ENCODE measurements around the gene DUOX2.
"Not testable (repeated sequence)": the region's sequence is repeated elsewhere in the genome, so short reads cannot be mapped to it uniquely, and the experiment has no call there.

The DUOX2 gene

DNA sequence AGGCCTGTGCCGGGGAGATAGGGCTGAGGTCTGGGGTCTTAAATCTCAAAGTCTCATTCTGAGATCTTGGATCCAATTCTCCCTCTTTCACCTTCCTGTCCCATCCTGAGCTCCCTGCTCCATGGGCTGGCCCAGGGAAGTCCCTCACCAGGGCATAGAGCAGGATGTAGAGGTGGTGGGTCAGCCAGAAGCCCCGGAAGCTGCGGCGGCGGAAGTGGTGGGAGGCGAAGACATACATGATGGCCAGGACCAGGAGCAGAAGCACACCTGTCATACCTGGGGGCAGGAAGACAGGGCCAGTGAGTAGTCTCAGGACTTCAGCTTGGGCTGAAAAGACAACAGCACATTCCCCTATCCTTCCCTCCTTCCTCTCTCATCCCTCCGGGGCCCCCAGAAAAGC is 16.5 kb downstream of the DUOX2 start:
- FAIRE-seq = no peak

DNA sequence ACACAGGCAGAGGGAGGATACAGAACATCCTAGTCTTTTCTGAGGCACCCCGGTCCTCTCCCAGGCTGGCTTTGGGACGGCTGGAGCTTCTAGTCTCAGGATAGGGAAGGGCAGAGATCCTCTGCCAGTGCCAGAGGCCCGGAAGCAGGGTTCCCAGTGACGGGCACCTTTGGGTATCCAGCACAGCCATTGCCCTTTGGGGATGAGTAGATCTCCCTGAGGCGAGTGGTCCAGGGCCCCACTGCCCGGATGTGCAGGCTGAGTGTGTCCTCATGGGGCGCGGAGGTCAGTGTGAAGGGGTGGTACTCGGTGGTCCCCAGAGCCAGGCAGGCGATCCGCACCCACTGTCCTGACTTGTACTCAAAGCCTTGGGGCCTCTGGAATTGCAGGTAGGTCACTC is 18.3 kb downstream of the DUOX2 start:
- FAIRE-seq = no peak

DNA sequence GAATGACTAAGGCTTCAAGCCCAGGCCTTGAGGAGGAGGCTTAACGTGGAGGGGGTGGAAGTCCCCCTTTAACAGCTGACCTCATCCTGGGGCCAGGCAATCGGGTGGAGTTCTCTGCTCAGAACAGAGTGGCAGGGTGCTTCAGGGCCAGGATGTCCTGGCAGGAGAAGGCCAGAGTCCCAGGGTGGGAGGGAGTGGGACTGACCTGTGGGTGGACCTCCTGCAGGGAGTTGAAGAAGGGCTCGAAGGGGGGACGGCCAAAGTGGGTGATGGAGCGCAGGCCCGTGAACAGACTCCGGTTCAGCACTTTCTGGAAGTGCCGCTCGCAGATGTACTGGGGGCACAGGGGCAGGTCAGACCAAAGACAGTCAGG is 19.6 kb downstream of the DUOX2 start:
- FAIRE-seq = no peak

DNA sequence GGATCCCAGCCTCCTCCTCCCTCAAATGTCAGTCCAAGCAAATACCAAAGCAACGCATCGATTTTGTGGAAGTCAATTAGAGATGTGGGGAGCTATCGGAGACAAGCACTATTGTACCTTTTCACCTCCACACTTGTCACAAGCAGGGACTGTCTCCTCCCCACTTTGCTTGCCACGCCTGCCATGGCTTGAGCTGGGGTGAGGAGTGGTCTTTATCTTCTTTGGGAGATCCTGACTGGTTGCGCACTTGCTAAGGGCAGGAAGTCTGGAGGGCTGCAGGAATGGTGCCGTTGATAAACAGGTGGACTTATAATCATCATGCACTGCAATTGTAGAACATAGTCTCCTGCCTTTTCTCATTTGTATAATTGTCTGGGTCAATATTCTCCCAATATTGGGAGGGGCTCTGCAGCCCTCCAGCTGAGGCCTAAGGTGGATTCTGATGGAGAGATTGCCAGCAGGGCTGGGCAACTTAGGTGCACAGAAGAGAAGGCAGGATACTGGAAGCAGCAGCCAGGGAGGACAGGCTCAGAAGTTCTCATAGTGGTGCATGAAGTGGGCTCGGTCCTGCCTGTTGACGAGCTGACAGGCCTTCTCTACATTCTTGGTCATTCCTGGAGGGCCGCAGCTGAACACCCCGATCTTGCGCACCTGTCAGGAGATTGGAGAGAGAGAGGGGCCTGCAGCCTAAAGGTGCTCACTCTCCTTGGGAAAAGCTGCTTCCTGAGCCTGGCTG is 20.2 kb downstream of the DUOX2 start:
- no peak for FAIRE-seq

DNA sequence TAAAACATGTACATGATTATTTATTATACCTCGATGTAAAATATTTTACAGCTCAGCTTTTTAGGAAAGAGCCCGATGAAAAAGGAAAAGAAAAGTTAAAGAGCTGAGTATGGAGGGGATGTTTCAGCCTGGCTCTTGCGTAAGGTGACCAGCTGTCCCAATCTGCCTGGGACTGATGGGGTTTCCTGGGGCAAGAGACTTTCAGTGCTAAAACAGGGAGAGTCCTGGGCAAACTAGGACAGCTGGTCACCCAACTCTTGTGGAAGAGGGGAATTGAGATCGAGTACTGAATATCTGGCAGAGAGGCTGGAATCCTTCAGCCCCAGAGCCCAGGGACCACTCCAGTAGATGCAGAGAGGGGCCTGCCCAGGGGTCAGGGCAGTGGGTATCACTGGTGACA is 21.0 kb downstream of the DUOX2 start:
- FAIRE-seq = no peak

DNA sequence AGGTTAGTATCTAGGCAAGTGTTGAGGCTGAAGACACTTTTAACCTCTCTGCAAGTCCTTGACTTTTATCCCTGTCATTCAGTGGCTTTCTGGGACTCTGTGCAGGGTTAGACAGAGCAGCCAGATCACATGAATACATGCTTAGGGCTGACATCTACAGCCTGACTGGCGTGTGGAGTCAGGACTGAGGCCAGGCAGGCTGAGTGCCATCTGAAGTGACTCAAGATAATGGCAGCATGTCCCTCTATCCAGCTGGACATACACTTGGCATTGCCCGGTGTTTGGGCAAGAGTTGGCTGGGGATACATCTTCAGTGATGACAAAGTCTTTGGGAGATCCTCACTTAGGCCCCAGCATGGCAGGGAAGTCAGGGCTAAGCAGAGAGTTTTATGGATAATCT is 22.4 kb downstream of the DUOX2 start:
- FAIRE-seq = no peak

DNA sequence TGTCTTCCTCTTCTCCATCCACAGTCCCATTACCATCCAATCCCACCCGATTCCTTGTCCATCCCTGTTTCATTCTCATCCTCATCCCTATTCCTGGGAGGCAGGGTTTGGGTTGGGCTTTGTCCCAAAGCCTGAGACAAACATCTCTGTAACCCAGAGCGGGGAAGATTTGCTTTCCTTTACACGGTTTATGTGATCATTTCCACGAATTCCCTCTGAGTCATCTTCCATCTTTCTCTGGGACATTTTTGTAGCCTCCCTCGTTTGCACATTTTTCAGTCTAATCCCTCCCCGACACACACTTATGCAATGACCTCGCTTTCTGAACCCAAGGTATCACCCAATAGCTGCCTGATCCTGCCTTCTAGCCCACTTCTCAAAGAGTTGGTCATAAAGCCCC is 22.8 kb downstream of the DUOX2 start:
- no peak for FAIRE-seq

DNA sequence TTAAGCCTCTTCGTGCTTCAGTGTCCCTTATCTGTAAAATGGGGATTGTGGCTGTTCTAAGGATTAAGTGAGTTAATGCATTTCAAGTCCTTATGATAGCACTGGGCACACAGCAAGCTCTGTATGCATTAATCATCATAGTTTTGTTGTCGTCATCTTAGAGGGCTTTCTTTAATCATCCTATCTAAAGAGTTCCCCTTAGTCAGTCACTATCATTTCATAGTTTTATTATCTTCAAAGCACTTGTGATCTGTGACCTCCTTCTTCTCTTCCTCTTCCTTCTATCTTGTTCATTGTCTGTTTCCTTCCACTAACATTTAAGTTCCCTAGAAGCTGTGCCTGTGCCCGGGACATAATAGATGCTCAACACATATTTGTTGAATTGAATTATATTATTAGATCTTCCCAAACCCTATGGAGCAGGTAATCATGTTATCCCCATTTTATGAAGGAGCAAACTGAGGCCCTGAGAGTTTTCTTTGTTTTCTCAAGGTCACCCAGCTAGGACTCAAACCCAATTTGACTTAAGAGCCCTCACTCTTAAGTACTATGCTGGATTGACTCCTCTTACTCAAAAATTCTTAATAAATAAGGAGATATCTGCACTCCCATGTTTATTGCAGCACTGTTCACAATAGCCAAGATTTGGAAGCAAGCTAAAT is 24.1 kb downstream of the DUOX2 start:
- no peak for FAIRE-seq

DNA sequence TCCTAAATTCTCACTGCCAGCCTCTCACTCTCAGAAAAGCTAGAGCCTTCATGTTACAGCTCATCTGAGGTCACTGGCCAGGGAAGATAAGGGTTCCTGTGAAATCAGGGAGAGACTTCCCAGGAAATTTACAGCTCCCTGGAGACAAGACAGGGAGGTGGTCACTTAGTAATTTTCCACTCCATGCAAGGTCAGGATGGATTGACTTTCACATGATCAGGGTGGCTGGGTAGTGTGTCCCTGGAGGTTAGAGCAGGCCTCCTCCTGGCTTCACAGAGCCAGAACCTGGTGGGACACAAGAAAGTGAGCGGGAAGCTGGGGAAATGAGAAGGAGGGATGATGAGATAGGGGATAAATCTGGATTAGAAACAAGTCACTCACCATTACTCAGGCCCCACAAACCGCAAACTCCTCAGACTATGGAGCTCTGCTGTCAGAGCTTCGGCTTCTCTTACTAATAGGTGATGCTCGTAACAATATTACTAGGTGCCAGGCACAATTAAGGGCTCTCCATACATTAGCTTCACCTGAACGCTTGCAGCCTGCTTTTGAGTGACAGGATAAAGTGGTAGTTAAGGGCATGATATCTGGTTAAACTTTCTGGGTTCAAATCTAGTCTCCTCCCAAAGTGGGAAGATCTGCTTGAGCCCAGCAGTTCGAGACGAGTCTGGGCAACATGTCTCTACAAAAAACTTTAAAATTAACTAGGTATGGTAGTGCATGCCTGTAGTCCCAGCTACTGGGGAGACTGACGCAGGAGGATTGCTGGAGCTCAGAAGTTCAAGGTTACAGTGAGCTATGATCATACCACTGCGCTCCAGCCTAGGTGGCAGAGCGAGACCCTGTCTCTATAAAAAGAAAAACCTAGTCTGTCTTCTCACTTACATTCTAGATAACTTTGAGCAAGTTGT is 24.9 kb downstream of the DUOX2 start:
- no peak for FAIRE-seq

DNA sequence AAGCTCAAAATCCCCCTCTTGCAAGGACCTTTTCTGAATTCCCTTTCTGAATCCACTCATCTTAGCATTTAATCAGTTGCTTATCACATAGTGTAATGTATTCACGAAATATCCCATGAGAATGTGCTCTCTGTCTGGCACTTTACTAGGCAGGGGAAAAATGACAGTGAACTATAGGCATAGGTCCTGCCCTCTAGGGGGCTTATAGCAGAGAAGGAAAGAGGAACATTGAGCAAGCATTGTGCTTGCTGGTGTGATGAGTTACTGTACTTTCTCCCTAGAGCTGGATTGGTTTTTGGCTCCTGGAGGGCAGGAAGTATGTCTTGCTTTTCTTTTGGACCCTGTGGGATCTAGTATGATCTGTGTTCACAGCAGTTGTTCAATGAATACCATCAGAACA is 26.5 kb downstream of the DUOX2 start:
- no peak for FAIRE-seq

DNA sequence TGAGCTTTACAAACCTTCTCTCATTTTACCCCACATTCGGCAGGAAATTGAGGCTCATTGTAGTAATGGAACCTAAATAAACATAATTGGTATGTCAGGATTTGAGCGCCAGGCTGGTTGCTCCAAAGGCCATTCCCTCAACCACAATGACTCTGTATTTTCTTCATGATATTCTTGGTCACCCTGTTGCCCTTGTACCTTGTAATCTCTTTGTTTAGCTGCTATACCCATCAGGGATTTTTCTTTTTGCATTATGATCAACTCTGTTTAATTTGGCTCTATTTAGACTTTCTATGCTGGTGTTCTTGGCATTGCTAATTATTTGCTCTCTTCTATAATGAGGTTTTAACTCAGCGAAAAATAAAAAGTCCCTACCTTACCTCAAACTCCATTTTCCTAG is 29.8 kb downstream of the DUOX2 start:
- no peak for FAIRE-seq

DNA sequence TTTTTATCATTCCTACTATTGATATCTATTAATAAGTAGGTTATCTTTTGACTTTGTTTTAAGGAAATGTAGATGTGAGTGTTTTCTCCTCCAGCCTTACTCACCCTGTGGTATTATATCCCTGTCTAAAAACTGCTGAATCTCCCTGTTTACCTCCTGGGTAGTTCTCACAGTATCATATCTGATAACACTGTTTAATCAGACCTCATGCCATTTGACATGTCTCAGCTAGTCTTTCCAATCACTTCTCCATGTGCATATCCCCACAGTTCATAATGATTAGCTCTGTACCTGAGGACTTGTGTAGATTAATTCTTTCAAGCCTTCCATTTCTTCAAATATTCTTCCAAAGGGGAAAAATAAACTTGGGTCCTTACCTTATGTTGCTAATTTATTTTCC is 30.7 kb downstream of the DUOX2 start:
- FAIRE-seq = no peak

DNA sequence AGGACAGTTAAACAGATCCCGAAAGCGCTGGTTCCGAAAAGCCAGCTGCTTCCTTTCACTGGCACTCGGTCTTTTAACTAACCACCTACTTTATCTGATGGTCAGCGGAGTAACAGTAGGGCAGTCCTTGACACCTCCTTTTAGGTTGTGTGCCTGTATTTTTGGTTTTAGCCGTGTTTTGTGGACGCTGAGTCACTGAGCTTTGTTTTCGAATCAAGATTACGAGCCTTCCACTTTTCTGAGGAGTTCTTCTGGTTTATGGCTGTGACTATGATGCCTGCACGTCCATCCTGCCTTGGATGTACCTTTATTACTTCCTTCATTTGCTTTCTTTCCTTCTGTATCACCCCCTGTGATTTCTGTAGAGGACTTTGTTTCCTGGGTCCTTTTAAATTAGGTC is 31.6 kb downstream of the DUOX2 start:
- FAIRE-seq = not testable (repeated sequence)

DNA sequence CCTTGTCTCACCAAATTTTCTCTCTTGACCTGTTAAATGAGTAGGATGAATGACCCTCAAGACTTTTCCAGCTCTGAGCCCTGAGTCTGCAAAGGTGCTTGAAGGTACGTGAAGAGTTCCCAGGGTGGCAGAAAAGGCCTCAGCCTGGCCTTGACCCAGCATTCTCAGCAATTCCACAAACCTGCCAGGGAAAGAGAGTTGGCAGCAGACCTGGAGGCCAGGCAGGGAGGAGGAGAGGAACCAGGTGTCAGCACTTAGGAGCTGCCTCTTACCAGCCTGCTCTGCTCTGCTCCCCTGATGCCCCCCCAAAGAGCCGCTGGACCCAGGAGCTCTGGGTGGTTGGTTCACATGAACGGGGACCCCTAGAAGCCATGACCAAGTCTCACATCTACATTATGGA is 33.4 kb downstream of the DUOX2 start:
- not testable (repeated sequence) for FAIRE-seq

DNA sequence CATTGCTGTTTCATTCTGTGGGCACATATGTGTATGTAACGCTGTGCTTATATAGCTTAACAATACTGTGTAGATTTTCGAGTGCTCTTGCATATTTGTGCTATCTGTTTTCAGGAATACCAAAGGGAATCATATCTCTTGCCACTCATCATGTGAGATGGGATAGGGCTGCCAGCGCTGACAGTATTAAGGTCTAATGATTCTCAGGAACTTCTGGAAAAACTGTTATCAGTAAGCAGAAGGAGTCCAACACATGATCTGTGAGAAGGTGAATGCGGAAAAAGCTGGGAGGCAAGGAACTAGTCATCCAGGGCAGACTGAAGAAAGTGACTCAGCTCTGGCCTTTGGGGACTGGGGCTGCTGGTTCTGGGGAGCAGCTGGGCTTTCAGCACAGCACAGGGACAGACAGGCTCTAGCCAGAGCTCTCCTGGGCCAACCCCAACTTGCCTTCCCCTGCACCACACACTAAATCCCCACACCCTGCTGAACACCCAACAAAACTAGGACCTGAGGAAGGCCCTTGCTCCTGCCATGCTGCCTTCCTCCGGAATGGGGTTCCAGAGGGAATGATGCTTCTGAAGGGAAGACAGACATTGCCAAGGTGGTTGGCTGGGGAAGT is 34.2 kb downstream of the DUOX2 start:
- not testable (repeated sequence) for FAIRE-seq

DNA sequence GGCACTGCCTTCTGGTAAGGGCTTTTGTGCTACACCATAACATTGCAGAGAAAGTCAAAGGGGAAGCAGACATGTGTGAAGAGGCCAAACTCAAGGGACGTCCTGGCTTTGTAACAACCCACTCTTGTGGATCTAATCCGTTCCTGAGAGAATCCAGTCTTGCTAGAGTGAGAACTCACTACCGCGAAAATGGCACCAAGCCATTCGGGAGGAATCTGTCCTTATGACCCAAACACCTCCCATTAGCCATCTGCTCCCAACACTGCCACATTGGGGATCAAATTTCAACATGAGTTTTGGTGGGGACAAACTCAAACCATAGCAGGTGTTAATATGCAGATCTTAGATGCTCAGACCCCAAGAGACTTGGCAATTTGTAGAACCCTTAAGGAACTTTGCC is 34.8 kb downstream of the DUOX2 start:
- not testable (repeated sequence) for FAIRE-seq

DNA sequence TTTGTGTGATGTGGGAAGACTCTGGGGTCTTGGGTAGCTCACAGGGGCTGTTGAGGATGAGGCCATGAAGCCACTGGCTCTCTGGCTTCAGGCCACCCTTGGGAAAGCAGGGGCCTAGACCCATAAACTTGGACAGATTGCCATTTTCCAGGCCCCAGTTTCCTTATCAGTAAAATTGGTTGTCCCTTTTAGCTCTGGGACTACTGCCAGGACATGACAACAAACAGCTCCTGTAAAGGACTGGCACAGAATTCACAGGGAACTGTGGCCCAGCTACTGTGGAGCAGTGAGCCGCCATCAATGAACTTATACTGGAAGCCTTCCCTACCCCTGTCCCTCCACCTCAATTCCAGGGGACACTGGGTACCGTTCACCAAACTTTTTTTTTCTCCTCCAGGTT is 36.6 kb downstream of the DUOX2 start:
- FAIRE-seq = not testable (repeated sequence)

DNA sequence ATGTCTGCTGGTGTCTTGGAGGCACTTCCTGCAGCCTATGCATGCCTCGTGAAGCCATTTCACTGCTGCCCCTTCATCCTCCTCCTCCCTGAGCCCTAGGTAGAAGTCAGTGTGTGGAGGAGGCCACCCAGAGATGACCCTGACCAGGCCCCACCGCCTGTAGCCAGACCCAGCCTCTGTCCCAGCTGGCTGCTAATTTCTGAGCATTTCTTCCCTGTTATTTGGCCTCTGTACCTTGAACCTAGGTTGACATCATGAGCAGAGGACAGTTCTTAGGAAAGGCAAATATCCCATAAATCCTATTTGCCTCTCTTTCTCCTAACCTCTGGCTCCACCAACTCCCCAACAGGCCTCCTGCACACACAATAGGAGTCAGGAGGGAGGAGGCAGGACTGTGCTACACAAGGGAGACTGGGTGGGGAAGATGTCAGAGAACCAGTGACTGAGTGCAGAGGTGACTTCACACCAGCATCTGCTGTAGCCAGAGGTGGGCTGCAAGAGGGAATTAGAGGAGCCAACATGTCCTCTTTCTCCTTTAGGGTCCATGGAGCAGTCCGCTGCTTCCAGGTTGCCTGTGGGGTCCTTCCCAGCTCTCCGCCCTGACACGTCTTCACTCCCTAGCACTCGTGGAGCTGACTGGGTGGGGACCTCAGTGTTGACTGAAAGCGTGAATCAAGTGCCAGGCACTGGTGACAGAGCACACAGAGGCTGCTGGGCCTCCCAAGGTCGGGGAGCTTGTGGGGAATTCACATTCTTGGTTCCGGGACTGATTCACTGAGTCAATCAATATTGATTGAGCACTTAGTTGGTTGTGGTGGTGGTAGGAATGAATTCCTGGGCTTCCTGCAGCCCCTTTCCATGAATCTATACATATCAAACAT is 38.3 kb downstream of the DUOX2 start:
- FAIRE-seq = not testable (repeated sequence)

DNA sequence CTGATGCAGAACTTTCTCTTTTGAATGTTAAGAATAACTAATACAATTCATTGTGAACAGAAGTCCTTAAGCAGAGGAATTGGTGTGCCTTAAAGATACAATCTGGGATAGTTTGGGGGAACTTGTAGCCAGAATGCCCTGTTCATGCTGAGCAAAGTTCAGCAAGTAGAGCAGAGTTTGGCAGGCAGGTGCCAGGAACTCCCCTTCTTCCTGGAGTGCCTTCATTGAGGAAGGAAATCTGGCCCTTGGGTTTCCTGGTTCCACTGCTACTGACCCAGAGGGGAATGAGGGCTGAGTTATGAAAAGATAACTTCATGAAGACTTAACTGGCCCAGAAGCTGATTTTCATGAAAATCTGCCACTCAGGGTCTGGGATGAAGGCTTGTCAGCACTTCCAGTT is 40.4 kb downstream of the DUOX2 start:
- not testable (repeated sequence) for FAIRE-seq

DNA sequence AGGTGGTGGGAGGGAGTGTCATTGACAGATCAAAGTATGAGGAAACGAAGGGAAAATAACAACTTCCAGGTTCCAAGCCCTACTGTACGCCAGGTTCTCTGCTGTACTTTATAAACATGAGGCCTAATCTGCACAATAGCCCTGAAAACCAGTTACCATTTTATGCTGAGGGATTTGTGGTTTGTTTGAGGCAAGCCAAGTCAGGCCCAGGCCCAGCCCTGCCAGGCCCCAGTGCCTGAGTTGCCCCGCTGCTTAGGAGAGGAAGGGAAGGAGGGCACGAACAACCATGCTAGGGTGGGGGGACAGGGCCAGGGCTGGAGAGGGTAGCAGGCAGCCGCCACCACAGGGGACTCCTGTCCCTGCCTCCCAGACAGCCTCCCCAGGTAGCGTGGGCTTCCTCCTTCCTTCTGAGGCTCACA is 44.0 kb downstream of the DUOX2 start:
- not testable (repeated sequence) for FAIRE-seq

DNA sequence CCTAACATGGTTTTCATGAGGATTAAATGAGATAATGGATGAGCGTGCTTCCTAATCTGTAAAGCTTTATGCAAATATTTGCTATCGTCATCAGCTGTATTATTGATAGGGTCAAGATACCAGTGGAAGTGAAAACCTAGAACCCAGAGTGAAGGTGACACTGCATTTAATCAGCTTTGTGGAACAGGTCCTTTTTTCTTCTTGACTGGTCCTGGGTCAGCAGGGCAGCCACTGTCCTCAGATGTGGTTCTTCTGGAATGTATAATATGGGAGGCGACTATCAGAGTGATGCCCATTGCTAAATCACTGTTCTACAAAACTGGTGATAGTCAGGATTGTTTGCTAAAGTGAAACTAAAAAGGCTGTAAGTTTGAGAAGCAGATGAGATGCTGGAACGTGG is 49.6 kb downstream of the DUOX2 start:
- no peak for FAIRE-seq

DNA sequence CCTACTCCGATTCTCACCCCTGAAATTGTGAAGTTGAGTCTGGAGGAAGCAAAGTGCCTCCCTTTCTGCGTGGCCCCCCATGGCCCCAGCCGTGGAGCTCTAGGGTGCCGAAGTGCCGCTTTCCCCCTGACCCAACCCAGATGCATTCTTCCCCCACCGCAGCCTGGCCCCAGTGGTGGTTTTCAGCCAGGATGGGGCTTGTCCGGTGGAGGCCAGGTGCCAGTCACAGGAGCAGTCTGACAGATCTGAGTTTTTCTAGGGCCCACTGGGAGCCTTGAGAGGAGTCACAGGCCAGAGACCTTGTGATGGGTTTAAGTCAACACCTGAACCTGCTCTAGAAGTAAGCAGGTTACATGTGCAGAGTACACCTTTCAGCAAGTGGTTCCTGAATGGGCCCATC is 51.7 kb downstream of the DUOX2 start:
- FAIRE-seq = not testable (repeated sequence)

Data from TTC549 (cell line).